Spleen (tissue), 11 donors: ENCODE results near the gene C15orf40. TPM values are rescaled to one million over a fixed set of nuclear protein-coding genes. Genes with fewer than 3 reads are reported as not detected.

ENCODE experiments used
- DNase-seq: peaks from one replicate; pipeline ENCODE4 v3.0.0-alpha.2; 2020
- H3K27ac ChIP-seq, 8 donors: fragments of 200-600 bp; sonication (generic) in 7 of 8; 1 replicate in 4 of 8; 2 replicates in 4 of 8; pipeline versions ENCODE4 v1.5.0 to v1.8.0; 2016 to 2021; ENCODE audit warnings: inconsistent platforms in 4 of 8, mild to moderate bottlenecking in 4 of 8, moderate library complexity in 1 of 8
- H3K27me3 ChIP-seq, 7 donors: fragments of 200-600 bp; sonication (generic) in 6 of 7; replicated peaks in 1 of 7; 1 replicate in 4 of 7; 2 replicates in 3 of 7; pipeline versions ENCODE4 v1.5.0 to v1.8.0; 2016 to 2021; ENCODE audit warnings: inconsistent platforms in 3 of 7, mild to moderate bottlenecking in 1 of 7
- H3K36me3 ChIP-seq, 6 donors: fragments of 200-600 bp; sonication (generic) in 5 of 6; 1 replicate in 4 of 6; 2 replicates in 2 of 6; pipeline versions ENCODE4 v1.5.0 to v1.8.0; 2016 to 2021; ENCODE audit warnings: inconsistent platforms in 2 of 6
- H3K4me1 ChIP-seq, 6 donors: fragments of 200-600 bp; sonication (generic) in 5 of 6; 1 replicate in 3 of 6; 2 replicates in 3 of 6; pipeline versions ENCODE4 v1.5.0 to v1.8.0; 2016 to 2021; ENCODE audit warnings: inconsistent platforms in 3 of 6
- H3K4me3 ChIP-seq, 8 donors: fragments of 200-600 bp; sonication (generic) in 7 of 8; 1 replicate in 4 of 8; 2 replicates in 4 of 8; pipeline versions ENCODE4 v1.5.0 to v1.8.0; 2016 to 2021; ENCODE audit warnings: inconsistent platforms in 4 of 8, mild to moderate bottlenecking in 4 of 8, moderate library complexity in 2 of 8
- H3K9me3 ChIP-seq, 8 donors: fragments of 200-600 bp; sonication (generic) in 7 of 8; 1 replicate in 4 of 8; 2 replicates in 4 of 8; pipeline versions ENCODE4 v1.5.0 to v1.8.0; 2016 to 2021; ENCODE audit warnings: inconsistent platforms in 4 of 8
- POLR2A ChIP-seq, 3 donors: fragments of 450-650 bp; IDR thresholded peaks; one replicate each; pipeline ENCODE4 v1.5.1; 2017; ENCODE audit warnings: antibody characterized with exemption in 3 of 3, mild to moderate bottlenecking in 1 of 3
- POLR2AphosphoS5 ChIP-seq, 3 donors: sonication (generic); formaldehyde crosslinking; IDR thresholded peaks; one replicate each; pipeline ENCODE4 v1.5.1; 2017; ENCODE audit warnings: antibody characterized with exemption in 3 of 3
- WGBS, 5 donors: extraction: QIAGEN DNeasy Blood & Tissue Kit in 3 of 5; methylation state at CpG; one replicate each; pipeline versions ENCODE4 v1.1.5 to v1.1.7; 2013 to 2018; 5-methylcytosine and 5-hydroxymethylcytosine counted together
- intact Hi-C: fragments of 100-400 bp; cut with DNase I; formaldehyde crosslinking; loops from one replicate; pipeline ENCODE4 v1.15.0; 2023; ENCODE audit warnings: low total_unique reads
- polyA plus RNA-seq, 3 donors: library from polyadenylated mRNA; stranded (reverse); fragments of 200-250 nt; gene quantifications; one replicate each; pipeline ENCODE4 v1.2.1, GENCODE V29; 2013
- total RNA-seq, 7 donors: library from RNA; depleted of rRNA in 3 of 7; stranded (reverse); fragments of >200 nt in 3 of 7; fragmentation: NEBNext Ultra II Directional in 4 of 7; extraction: Animal tissue kit (Norgen Biotek cat#: 25700) in 4 of 7; gene quantifications; one replicate each; pipeline versions ENCODE4 v1.1.0 to v1.2.1, GENCODE V29; 2016 to 2021
- TF ChIP-seq, protein P1 (sequence below), 11 experiments: fragments of 200-600 bp in 7 of 11; fragments of 450-650 bp in 4 of 11; sonication (generic) in 4 of 11; IDR thresholded peaks in 8 of 11; conservative IDR thresholded peaks in 3 of 11; 1 replicate in 7 of 11; 2 replicates in 4 of 11; pipeline versions ENCODE4 v1.4.0 to v1.8.0; 2016 to 2021; ENCODE audit warnings: antibody characterized with exemption in 11 of 11, inconsistent platforms in 4 of 11, mild to moderate bottlenecking in 1 of 11
- donor health status: healthy with polysubstance abuse.
- donor health status: DM: no; HTN: no; CAD: no; lungs with moderate emphysema.
- donor health status: DM: no; HTN: no; CAD: no.
- donor health status: Bipolar disorder and iron deficiency.
- donor health status: healthy.
- donor health status: DM: no; HTN: no; CAD: no.
- donor health status: DM: yes; HTN: yes; CAD: no.

The C15orf40 gene
- total and polyA plus RNA-seq, 10 donors, result 12.9 to 34.9 (median 23.0) TPM

DNA sequence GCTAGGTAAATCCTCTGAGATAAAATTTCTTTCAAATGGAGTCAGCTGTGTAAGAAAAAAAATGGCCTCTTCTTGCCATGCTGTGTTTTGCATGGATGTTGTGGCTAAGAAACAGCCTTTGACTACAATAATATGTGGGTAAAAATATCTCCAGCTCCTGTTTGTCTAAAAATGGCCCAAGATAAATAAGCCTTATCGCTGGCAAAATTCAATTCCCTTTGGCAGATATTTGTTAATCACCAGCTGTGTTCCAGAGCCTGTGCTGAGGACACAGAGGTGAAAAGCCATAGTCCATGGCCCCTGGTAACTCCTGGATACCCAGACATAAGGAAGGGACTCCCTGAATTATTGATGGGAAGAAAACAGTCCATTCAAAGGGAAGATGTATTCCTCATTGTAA is 40.7 kb downstream of the C15orf40 start:
- no peak overlapping the region for H3K4me3 ChIP-seq
- no peak overlapping the region for H3K27ac ChIP-seq
- no peak for DNase-seq
- no peaks in the 10 kb centered on the region for H3K4me1 ChIP-seq
- TF ChIP-seq POLR2AphosphoS5 (IDR thresholded peaks at IDR 0.05), result no peak
- TF ChIP-seq POLR2A (IDR thresholded peaks at IDR 0.05), result no peak
- TF ChIP-seq, protein P1, sequence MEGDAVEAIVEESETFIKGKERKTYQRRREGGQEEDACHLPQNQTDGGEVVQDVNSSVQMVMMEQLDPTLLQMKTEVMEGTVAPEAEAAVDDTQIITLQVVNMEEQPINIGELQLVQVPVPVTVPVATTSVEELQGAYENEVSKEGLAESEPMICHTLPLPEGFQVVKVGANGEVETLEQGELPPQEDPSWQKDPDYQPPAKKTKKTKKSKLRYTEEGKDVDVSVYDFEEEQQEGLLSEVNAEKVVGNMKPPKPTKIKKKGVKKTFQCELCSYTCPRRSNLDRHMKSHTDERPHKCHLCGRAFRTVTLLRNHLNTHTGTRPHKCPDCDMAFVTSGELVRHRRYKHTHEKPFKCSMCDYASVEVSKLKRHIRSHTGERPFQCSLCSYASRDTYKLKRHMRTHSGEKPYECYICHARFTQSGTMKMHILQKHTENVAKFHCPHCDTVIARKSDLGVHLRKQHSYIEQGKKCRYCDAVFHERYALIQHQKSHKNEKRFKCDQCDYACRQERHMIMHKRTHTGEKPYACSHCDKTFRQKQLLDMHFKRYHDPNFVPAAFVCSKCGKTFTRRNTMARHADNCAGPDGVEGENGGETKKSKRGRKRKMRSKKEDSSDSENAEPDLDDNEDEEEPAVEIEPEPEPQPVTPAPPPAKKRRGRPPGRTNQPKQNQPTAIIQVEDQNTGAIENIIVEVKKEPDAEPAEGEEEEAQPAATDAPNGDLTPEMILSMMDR (IDR thresholded peaks at IDR 0.05 in 8 of 11, conservative IDR thresholded peaks at IDR 0.05 in 3 of 11), result no peak
- no peaks in the 10 kb centered on the region for H3K27me3 ChIP-seq
- H3K36me3 ChIP-seq, result no peaks in the 10 kb centered on the region
- WGBS, 5 donors, result 80 to 97% (median 92%) methylated on average over 1 of the region's 1 CpG
- intact Hi-C loops, result no loop called here
- H3K9me3 ChIP-seq, result no peaks in the 10 kb centered on the region

DNA sequence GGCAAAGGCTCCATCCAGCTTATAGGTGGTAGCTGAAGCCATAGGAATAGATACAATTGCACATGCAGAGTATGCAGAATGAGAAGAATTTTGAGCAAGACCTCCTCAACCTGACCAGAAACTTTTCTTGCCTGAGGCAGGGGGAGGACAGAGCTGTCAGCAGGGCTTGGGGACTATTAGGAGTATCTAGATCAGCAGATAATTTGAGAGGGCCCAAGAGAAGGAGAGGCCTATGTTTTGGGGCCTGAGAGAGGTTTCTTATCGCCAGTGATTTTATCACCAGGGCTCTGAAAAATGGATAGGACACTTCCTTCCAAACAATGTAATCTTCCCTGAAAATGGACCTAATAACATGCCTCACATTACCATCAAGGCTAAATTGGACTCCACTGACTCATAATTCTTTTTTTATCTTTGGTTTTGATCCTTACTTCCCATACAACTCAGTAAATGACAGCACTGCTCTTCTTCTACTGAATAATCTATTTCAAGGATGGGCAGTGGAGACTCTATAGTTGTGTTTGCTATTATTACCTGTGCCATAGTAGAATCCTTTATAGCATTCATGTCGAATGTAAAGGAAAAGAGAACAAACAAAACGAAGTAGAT is 41.3 kb downstream of the C15orf40 start:
- DNase-seq, result no peak
- intact Hi-C loops, result no loop called here
- no peak overlapping the region for H3K4me3 ChIP-seq
- no peaks in the 10 kb centered on the region for H3K9me3 ChIP-seq
- no peaks in the 10 kb centered on the region for H3K36me3 ChIP-seq
- no peaks in the 10 kb centered on the region for H3K4me1 ChIP-seq
- no peak overlapping the region for H3K27ac ChIP-seq
- TF ChIP-seq, protein P1 (IDR thresholded peaks at IDR 0.05 in 8 of 11, conservative IDR thresholded peaks at IDR 0.05 in 3 of 11), result no peak
- TF ChIP-seq POLR2AphosphoS5 (IDR thresholded peaks at IDR 0.05), result no peak
- no peak for TF ChIP-seq POLR2A (IDR thresholded peaks at IDR 0.05)
- no peaks in the 10 kb centered on the region for H3K27me3 ChIP-seq
- WGBS, 5 donors, result 71 to 82% (median 73%) methylated on average over 3 of the region's 3 CpGs

DNA sequence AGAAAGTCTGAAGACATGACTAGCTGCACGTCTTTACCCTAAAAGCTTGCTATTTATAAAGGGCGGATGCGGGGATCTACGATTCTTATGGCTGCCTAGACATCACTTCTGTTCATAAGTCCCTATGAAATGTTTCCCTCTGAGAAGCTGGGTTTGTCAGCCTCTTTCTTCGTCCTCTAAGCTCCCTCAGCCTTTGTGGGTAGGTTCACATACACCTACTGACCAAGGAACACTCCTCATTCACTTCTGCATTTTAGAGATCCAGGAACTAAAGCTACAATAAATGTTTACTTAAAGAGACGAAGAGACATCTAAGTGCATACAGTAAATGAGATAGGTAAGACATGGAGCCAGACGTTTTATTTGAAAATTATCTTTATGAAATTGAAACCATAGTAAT is 42.1 kb downstream of the C15orf40 start:
- Histone ChIP-seq H3K36me3 (no peaks in the 10 kb centered on the region), H3K4me3 (no peak overlapping the region), H3K27ac (no peak overlapping the region), H3K9me3 (no peaks in the 10 kb centered on the region), H3K4me1 (no peaks in the 10 kb centered on the region), H3K27me3 (no peaks in the 10 kb centered on the region)
- DNase-seq, result no peak
- TF ChIP-seq, protein P1 (IDR thresholded peaks at IDR 0.05 in 8 of 11, conservative IDR thresholded peaks at IDR 0.05 in 3 of 11), result no peak
- TF ChIP-seq POLR2AphosphoS5 (IDR thresholded peaks at IDR 0.05), result no peak
- TF ChIP-seq POLR2A (IDR thresholded peaks at IDR 0.05), result no peak
- intact Hi-C loops, result no loop called here
- 79 to 86% (median 84%) methylated on average over 7 of the region's 7 CpGs for WGBS, 5 donors

- 47 to 87% (median 70%) methylated on average over 4 of the region's 4 CpGs for WGBS, 5 donors
These were observed 43.4 kb downstream of the C15orf40 start for GRCh38 chr15:82968066-82968465.

More at GRCh38 chr15:82968066-82968465, 43.4 kb downstream of the C15orf40 start:
- TF ChIP-seq POLR2AphosphoS5 (IDR thresholded peaks at IDR 0.05) (no peak), POLR2A (IDR thresholded peaks at IDR 0.05) (no peak)
- TF ChIP-seq, protein P1 (IDR thresholded peaks at IDR 0.05 in 8 of 11, conservative IDR thresholded peaks at IDR 0.05 in 3 of 11), result no peak
- Histone ChIP-seq H3K4me3 (no peak overlapping the region), H3K27ac (no peak overlapping the region), H3K9me3 (no peaks in the 10 kb centered on the region), H3K4me1 (no peaks in the 10 kb centered on the region), H3K36me3 (no peaks in the 10 kb centered on the region), H3K27me3 (no peaks in the 10 kb centered on the region)
- intact Hi-C loops, result no loop called here
- DNase-seq, result no peak
